ENCODE measurements around the gene MAGI2. TPM values are rescaled to one million over a fixed set of nuclear protein-coding genes. Genes with fewer than 3 reads are reported as not detected.

The MAGI2 gene
- total RNA-seq, 2 donors from 2014 or later = 3.9 to 10.5 TPM

DNA sequence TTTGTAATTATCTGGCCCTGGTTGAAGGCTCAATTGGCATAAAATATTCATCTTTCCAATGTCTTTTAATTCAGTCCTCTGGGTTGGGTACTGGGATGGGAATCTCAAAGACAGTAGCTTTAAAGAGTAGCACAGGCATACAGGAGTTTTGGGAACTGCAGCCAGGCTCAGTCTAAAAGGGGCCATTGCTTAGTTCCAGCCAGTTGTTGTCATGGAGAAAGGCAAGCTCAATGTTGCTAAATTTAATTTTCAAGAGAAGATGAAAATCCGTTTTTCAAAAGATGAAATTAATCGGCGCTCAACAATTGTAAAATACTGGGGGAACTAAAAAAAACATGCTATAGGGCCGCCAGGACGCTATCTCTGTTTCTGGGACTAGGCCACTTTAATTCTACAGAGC, 1279.8 kb downstream of the MAGI2 start:
- H3K4me3 ChIP-seq = no peak overlapping the region
- DNase-seq (no peak), ATAC-seq (no peak)
- H3K4me1 ChIP-seq = no peaks in the 10 kb centered on the region
- H3K9me3 ChIP-seq = no peaks in the 10 kb centered on the region
- H3K36me3 ChIP-seq (replicated peaks in 1 of 2; ENCODE audit: insufficient read depth in 1 of 2, low read depth in 2 of 2) = no peaks in the 10 kb centered on the region
- no peaks in the 10 kb centered on the region for H3K27me3 ChIP-seq
- intact Hi-C loops (cut with DNase I) = no loop called here
- TF ChIP-seq POLR2A (IDR thresholded peaks at IDR 0.05) (no peak), CTCF (IDR thresholded peaks at IDR 0.05) (no peak)
- 65 to 73% methylated on average over 5 of the region's 5 CpGs for whole genome bisulfite sequencing, 2 donors
- H3K27ac ChIP-seq = no peak overlapping the region

DNA sequence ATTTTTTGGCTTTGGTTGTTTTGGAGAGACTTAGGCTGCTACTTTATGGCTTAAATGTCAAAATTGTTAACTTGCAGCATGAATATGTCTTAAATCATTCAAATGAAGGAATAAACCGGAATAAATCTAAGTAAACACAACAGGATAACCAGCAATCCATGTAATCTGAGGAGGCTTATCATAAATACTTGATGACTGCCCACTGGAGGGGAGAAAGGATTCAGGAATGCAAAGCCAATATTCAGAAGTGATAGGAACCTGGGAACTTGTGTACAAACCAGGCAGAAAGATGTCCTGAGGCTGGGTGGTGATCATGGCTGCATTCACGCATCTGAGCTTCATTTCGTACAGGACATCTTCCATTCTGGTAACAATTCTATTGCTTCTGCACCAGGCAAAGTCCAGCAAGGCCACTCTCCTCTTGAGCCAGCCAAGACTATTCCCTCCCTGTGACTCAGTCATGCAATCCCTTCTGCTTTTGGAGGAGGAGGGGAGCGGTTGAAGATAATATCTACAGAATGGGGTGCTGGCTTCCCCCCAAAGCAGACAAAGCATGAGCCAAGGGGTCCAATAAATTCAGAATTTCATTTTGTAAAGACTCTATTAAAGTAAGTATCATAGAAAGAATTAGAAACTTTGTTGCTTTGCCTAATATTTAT, 1280.4 kb downstream of the MAGI2 start:
- intact Hi-C loops (cut with DNase I) = no loop called here
- Histone ChIP-seq H3K4me3 (no peak overlapping the region), H3K27me3 (no peaks in the 10 kb centered on the region), H3K36me3 (replicated peaks in 1 of 2; ENCODE audit: insufficient read depth in 1 of 2, low read depth in 2 of 2) (no peaks in the 10 kb centered on the region), H3K9me3 (no peaks in the 10 kb centered on the region), H3K4me1 (no peaks in the 10 kb centered on the region), H3K27ac (no peak overlapping the region)
- ATAC-seq = no peak
- no peak for DNase-seq
- 66 to 78% methylated on average over 4 of the region's 4 CpGs for WGBS, 2 donors
- TF ChIP-seq POLR2A (IDR thresholded peaks at IDR 0.05) = no peak
- no peak for TF ChIP-seq CTCF (IDR thresholded peaks at IDR 0.05)

DNA sequence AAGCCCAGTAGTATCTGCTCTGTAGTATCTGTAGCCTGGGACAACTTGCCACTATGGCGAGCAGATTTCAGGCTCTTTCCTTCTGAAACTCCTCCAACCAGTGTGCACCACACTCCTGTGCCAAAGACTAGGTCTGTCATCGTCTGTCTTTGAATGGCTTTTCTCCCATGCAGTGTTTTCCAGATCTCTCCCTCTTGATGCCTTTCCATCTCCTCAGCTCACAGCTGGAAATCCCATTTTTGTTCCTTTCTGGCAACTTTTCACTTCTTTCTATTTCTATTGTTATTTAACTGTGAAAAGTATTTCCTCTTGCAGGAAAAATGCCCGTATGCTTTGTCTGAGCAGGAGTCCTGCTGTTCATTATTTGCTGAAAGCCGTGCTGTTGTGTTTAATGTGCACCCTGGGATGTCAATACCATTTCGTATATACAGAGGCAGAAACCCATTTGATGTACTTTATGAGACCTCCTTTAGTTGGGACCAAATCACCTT, 1281.2 kb downstream of the MAGI2 start:
- WGBS, 2 donors = 65 to 79% methylated on average over 5 of the region's 5 CpGs
- Histone ChIP-seq H3K4me3 (no peak overlapping the region), H3K4me1 (no peaks in the 10 kb centered on the region), H3K9me3 (no peaks in the 10 kb centered on the region), H3K27ac (no peak overlapping the region), H3K36me3 (replicated peaks in 1 of 2; ENCODE audit: insufficient read depth in 1 of 2, low read depth in 2 of 2) (no peaks in the 10 kb centered on the region), H3K27me3 (no peaks in the 10 kb centered on the region)
- TF ChIP-seq CTCF (IDR thresholded peaks at IDR 0.05) = no peak
- TF ChIP-seq POLR2A (IDR thresholded peaks at IDR 0.05) = no peak
- no peak for ATAC-seq
- intact Hi-C loops (cut with DNase I) = no loop called here
- no peak for DNase-seq

DNA sequence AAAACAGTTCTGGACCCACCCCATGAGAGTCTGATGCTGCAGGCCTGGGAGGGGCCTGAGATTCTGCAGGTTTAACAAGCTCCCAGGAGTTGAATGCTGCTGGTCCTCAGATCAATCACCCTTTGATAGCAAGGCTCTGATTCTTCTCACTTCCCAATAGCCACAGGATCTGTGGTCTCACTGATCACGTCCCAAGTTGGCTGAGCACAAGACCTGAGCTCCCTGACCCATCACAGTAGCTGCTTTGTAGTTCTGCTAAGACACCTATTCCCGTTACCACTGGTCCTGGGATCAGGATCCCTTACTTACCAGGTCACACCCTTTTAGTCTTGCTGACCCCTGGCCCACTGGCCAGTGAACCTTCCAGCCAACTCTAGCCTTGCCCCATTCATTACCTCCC, 1282.1 kb downstream of the MAGI2 start:
- DNase-seq (no peak), ATAC-seq (no peak)
- Histone ChIP-seq H3K27ac (no peak overlapping the region), H3K4me1 (no peaks in the 10 kb centered on the region), H3K4me3 (no peak overlapping the region), H3K36me3 (replicated peaks in 1 of 2; ENCODE audit: insufficient read depth in 1 of 2, low read depth in 2 of 2) (no peaks in the 10 kb centered on the region), H3K27me3 (no peaks in the 10 kb centered on the region), H3K9me3 (no peaks in the 10 kb centered on the region)
- TF ChIP-seq POLR2A (IDR thresholded peaks at IDR 0.05) (no peak), CTCF (IDR thresholded peaks at IDR 0.05) (no peak)
- intact Hi-C loops (cut with DNase I) = no loop called here
- 89 to 91% methylated on average over 2 of the region's 2 CpGs for whole genome bisulfite sequencing, 2 donors

- Histone ChIP-seq H3K4me1 (no peaks in the 10 kb centered on the region), H3K36me3 (replicated peaks in 1 of 2; ENCODE audit: insufficient read depth in 1 of 2, low read depth in 2 of 2) (no peaks in the 10 kb centered on the region), H3K4me3 (no peak overlapping the region), H3K27ac (no peak overlapping the region), H3K27me3 (no peaks in the 10 kb centered on the region), H3K9me3 (no peaks in the 10 kb centered on the region)
- no peak for TF ChIP-seq POLR2A (IDR thresholded peaks at IDR 0.05)
- TF ChIP-seq CTCF (IDR thresholded peaks at IDR 0.05) = no peak
- intact Hi-C loops (cut with DNase I) = no loop called here
- 94 to 95% methylated on average over 5 of the region's 5 CpGs for WGBS, 2 donors
- no peak for DNase-seq
- no peak for ATAC-seq
Measured at GRCh38 chr7:78170815-78171214, 1282.7 kb downstream of the MAGI2 start.

Measured in body of pancreas (tissue), 4 donors.